Measurements from ENCODE around the gene FERMT3.
"Not testable (repeated sequence)": the region's sequence is repeated elsewhere in the genome, so short reads cannot be mapped to it uniquely, and the experiment has no call there.

The FERMT3 gene

DNA sequence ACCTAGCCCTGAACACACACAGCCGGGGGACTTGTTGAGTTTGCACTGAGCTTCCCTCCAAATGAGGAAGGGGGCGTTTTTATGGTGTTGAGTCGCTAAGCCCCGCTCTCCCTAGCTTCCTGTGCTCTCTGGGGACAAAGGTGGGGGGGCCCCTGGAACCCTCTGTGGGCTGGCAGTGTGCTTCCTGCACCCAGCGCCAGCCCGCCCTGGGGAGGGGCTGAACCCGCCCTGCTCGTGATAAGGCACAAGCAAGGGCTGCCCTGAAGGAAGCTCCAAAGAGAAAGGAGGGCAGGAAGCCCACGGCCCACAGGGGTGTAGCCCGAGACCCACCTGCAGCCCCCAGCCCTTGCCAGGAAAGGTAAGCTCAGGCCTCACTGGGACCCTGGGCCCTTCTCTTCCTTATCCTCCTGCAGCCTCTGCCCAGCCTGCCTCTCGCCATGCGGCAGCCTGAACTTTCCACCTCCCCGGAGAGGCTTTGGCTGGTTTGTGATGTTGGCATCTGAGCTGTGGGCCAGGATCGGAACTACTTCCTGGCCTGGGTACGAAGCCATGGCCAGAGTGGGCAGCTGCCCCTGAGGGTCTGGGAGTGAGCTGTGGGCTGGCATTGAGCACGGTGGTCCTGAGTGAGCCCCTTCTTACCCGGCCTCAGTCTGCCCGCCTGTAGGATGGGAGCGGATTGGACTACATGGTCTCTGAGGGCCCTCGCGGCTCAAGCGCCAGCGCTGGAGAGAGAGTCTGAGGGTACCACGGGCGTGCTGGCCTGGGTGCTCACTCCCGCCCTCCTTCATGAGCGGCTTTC, at the start of gene FERMT3:
Gene FERMT3, plus strand, starts transcription at position 265 of the 799 bp plus-strand sequence. CDS start 644 bp downstream, outside the sequence.
- DNase-seq = no peak

DNA sequence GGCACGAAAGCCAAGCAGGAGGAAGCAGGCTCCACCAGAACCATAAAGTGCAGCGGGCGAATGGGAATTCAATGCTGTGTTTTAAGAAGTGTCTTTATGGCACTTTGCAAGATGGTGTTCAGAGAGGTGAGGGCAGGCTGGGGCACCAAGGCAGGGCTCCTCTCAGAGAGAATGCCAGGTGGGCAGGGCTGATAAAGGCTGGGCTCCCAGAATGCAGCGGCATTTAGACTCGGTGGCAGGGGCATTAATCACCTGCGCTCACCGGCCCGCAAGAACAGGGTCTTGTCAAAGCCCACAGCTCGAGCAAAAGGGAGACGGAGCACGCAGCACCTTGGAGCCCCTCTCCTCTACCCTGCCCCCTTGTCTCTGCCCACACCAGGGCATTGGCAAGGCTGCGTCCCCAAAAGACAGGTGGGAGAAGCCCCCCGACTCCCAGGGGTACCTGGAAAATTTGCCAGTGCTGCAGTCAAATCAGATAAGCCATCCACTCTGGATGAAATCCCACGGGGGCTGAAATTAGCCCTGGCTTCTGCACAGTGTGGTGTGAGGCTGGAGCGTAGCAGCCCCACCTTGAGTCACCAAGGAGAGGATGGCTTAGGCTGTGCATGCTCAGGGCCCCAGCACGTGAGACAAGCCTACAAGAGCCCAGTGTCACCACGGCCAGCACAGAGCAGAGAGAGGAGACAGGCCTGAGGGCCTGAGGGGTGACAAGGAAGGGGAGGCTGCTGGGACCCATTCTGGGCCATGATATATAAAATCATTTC, 48.7 kb upstream of the FERMT3 start:
- no peak for DNase-seq

DNA sequence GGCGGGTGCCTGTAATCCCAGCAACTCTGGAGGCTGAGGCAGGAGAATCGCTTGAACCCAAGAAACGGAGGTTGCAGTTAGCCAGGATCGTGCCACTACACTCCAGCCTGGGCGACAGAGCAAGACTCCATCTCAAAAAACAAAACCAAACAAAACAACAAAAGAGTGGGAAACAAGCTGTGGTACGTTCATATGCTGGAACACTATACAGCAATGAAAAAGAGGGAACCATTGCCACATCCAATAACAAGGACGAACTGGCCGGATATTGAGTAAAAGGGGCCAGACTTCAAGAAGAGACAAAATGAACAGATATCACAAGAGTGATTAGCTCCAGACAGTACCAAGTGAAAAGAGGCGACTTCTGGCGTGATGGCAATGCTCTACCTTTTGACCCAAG, 45.5 kb upstream of the FERMT3 start:
- no peak for DNase-seq

DNA sequence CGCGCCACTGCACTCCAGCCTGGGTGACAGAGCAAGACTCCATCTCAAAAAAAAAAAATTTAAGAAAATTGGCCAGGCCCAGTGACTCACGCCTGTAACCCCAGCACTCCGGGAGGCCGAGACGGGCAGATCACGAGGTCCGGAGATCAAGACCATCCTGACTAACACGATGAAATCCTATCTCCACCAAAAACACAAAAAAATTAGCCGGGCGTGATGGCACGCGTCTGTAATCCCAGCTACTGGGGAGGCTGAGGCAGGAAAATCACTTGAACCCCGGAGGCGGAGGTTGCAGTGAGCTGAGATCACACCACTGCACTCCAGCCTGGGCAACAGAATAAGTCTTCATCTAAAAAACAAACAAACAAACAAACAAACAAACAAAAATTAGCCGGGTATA, 43.8 kb upstream of the FERMT3 start:
- DNase-seq = not testable (repeated sequence)

DNA sequence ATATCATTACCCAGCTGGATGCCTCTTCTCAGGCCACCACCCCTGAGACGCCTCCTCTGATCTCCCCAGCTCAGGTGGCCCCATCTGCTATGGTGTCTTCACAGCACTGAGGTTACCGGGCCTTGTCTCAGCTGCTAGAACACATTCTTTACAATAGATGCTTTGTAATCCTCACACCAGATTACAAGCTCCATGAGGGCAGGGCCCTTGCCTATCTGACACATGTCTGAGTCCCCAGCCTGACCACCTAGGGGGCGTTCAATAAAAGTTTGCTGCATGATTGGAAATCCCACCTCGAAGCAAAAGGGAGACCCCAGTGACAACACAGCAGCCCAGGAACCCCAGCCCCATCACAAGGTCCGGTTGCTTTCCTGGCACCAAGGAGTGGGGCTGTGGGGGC, 42.6 kb upstream of the FERMT3 start:
- DNase-seq = no peak

DNA sequence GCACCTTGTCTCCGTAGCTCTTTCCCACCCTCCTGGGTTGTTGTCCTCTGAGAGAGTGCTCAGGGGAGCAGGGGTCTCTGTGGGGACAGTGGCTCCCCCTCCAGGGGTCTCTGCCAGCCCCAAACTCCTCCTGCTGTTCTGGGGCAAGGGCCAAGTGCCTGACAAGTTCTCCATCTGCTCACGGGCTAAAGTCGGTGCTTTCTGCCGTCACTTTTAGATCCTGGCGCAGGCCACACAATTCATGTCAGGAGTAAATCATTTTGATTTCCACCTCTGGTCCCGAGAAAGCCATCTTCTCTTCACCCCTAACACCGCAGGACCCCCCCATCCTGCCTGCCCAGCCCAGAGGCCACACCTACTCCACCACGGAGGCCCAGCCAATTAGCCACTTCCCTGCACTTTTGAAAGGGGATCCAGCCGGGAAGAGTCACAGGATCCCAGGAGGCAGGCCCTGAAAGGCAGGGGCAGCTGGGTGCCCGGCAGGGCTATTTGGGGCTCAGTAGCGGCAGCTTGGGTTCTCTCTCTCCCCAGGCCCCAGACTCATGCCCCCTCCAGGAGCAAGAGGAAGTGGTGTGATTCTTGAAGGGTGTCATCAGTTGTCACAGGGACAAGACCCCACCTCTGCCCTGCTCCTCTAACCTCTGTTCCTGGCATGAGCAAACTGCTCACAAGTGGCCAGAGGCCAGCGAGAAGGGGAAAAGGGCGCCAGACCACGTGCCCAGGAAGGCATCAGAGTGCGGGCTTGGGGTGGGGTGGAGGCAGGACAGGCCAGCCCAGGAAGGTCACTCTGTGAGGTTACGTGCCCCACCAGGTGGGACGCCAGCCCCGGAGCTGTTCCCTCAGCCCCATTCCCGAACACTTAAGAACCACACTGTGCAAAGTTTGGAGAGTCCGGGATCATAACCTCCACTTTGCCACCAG, 41.9 kb upstream of the FERMT3 start:
- no peak for DNase-seq

DNA sequence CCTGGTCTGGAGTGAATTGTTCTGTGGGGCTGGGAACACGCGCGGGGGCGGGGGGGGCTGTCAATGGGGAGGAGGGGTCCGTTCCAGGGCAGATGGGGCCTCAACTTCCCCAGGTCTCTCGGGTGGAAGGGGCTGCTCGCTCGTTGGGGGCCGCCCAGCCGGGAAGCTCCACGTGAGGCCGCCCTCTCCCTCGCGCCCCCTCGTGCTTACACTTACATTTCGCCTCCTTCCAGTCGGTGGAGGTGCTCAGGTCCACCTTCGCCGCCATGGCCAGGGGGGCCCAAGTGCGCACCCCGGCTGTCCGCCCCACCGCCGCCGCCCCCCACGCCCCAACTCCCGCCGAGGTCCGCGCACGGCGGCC, 41.1 kb upstream of the FERMT3 start:
- DNase-seq = peak; percentile 34

DNA sequence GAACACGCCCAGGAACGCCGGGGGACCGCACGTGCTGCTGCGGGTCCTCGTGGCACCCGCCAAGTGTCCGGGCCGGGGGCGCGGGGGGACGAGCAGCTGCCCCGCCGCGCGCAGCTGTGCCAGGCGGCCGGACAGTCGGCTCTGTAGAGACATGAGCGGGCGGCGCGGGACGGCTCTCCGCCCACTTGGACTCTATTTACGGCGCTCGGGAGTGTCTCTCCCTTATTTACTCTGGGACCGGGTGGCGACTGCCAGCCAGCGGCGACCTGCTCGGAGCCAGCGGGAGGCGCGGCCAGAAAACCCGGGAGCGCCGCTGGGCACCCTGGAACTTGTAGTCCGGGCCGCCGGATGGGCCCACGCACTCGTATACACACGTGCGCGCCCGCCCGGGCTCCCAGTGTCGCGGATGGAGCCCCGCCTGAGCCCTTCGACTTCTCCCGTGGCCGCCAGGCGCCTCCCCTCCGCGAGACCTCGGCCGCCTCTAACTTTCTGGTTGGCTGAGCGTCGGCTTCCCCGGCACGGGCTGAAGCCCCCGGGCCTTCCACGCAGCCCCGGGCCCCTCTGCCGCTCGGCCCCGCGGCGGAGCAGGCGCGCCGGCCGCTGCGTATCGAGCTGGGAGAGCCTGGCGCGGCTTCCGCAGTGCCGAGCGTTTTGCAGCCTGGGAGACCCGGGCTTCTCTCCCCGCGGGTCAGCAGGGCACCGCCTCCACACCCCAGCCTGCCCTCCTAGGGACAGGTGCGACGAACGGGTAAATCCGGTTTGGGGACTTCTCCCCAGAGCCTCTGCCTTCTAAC, 40.5 kb upstream of the FERMT3 start, which contains the start of gene MACROD1:
Gene MACROD1, minus strand, starts transcription at position 272 of the 794 bp plus-strand sequence. Its CDS starts 119 bp downstream, at position 153.
- DNase-seq = peak; percentile 81

DNA sequence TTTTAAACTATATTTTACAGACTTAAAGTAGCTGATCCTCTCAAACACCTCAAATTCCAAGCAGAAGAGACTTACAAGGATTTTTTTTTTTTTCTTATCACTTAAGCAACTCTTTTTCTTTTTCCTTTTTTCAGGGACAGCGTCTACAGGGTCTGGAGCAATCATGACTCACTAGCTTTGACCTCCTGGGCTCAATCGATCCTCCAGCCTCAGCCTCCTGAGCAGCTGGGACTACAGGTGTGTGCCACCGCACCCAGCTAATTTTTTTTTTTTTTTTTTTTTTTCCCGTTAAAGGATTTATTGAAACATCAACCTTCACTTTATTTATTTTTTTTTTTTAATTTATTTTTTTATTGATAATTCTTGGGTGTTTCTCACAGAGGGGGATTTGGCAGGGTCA, 36.1 kb upstream of the FERMT3 start:
- no peak for DNase-seq

DNA sequence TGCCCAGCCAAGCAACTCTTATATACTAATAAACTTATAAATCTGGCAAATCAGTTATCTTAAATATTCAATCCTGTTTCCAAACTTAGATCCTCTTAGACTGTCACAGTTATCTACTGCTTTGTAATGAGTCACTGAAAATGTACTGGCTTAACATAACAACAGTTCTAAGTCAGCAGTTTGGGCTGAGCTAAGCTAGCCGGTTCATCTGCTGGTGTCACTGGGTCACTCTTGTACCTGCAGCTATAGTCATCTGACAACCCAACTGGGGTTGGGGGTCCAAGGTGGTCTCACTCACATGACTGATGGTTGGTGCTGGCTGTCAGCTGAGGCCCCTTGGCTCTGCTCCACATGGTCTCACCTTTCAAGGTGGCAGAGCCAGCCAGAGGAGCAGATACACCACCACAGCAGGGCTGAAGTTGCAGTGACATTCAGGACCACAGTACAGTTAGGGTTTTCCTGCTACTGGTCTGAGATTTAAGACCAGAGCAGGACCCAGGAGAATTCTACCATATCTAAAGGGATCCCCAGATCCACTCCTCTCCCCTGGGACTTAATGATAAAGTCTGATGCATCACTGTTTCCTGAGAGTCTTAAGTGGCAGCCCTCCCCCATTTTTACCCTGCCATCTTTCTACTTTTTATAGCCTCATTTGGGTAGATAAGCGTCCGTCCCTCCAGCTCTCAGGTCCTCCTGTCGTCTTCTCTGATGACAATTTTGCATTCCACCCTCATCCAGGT, 32.7 kb upstream of the FERMT3 start:
- no peak for DNase-seq

DNA sequence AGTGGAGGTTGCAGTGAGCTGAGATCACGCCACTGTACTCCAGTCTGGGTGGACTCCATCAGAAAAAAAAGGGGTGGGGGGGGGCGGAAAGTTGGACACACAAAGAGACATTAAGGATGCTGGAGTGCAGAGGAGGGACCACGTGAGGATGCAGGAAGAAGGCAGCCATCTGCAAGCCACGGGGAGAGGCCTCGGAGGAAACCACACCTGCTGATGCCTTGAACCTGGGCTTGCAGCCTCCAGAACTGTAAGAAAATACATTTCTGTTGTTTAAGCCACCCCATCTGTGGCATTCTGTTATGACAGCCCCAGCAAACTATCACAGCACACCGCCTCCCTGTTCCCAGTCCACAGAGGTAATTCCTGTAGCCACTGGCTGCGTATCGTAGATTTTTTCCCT, 29.8 kb upstream of the FERMT3 start:
- no peak for DNase-seq

DNA sequence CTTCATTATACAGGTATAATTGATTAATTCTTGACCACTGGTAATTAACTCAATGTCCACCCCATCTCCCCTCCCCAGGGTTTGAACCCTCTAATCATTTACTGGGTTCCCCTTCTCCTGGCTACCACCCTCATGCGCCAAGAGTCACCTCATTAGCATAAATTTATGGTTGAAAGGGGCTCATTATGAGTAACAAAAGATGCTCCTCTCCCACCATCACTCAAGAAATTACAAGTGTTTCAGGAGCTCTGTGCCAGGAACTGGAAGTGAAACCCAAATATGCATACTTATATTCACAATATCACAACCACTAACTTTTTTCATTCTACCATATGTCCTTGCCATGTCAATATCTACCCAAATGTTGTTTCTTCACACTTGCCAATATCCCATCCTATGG, 28.3 kb upstream of the FERMT3 start:
- no peak for DNase-seq

DNA sequence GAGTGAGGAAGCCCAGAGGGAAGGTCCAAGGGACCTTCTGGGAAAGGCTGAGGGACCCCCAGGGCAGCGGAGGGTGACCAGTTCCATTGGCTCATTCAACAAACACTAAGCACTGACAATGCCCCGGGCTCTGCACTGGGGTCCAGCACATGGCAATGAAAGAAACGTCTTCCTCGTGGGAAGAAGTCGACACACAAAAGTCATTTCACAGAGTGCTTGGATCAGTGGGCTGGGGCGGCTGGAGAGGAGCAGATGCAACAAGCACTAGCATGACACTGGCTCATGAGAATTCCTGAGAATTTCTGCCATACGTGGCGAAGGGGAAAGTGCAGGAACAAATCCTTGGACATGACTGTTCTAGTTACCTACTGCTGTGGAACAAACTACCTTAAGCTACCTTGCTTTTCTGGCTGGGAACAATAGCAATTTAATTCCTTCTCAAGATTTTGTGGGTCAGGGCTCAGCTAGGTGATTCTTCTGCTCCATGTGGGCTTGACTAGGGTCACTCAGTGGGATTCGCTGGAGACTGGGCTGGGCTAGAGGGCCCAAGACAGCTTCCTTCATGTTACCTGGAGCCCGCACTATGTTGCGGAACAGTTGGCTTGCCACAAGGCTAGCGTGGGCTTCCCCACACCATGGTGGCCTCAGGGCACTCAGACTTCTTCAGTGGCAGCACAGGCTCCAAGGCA, 27.4 kb upstream of the FERMT3 start:
- no peak for DNase-seq

DNA sequence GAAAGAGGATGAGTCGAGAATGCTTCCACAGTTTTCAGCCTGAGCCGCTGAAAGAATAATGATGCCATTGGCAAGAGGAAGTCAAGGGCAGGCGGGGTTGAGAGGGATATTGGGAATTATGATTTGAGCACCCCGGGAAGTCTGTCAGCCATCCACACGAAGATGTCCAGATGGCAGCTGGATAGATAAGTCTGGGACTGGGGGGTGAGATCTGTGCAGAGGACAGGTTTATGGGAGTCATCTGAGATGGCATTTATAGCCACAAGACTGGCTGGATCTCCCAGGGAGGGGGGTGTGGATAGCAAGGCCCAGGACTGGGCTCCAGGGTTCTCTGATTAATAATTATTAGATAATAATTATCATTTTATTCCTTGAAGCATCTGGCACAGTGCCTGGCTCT, 25.6 kb upstream of the FERMT3 start:
- no peak for DNase-seq

DNA sequence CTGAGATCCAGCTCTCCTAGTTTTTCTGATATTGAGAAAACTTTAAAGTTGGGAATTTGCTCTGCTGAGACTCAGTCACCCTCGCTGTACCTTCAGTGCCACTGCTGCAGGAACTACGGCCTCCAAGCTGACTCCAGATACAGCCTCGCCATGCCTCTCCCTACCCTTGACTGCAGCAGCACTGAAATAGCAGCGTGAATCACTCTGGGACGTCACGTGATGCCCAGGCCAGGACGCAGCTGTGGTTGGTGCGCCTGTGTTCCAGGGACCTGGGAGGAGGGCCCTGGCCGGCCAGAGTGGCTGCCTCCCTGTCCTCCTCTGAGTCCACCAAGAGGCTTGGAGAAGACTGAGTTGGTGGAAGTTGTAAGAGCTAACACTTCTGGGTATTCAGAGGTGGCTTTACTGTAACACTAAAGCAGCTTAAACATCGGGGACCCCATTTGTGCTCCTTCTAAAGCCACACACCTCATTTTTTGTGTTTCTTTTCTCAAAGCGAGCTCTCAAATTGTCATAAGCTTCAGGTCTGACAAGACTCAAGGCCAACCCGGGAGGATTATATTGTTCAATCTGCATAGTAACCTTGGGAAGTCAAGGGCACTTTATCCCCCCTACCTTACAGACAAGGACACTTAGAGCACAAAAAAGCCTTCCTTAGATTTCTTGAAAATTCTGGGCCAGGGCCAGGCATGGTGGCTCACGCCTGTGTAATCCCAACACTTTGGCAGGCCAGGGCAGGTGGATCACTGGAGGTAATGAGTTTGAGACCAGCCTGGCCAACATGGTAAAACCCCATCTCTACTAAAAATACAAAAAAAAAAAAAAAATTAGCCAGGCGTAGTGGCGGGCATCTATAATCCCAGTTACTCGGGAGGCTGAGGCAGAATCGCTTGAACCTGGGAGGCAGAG, 24.8 kb upstream of the FERMT3 start:
- peak; percentile 15 for DNase-seq

DNA sequence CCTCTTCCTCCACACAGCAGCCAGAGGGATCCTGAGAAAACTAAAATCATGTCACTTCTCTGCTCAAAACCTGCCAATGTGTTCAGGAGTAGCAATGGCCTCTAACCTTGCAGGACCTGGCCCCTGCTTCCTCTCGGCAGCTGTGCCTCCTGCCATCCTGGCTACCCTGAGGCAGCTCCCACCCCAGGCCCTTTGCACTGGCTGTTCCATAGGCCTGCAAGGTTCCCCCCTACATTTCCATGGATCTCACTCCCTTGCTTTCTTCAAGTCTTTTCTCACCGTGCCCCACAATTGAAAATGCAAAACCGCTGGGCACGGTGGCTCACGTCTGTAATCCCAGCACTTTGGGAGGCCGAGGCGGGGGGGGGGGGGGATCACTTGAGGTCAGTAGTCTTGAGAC, 22.6 kb upstream of the FERMT3 start:
- DNase-seq = no peak

DNA sequence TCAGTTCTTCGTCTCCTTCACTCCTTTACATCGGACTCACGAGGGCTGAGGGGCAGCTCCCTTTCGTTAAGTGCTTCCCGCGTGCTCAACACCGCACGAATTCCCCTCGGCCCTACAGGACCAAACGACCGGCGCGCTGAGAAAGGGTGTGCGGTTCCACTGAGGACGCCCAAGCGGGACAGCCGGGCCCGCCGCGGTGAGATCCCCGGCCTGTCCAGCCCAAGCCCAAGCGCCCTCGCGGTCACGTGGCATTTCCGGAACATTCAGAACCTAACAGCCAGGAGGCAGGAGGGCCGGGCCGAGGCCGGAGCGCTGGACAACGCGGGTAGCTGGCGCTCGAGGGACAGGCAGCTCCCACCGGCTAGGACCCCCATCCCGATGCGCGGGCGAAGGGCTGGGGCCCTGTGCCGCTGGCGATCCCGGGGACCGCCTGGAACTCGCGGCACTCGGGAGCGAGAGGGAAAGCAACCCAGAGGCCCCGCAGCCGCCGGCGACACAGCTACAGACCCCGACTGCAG, 21.3 kb upstream of the FERMT3 start:
- DNase-seq = peak; percentile 82

DNA sequence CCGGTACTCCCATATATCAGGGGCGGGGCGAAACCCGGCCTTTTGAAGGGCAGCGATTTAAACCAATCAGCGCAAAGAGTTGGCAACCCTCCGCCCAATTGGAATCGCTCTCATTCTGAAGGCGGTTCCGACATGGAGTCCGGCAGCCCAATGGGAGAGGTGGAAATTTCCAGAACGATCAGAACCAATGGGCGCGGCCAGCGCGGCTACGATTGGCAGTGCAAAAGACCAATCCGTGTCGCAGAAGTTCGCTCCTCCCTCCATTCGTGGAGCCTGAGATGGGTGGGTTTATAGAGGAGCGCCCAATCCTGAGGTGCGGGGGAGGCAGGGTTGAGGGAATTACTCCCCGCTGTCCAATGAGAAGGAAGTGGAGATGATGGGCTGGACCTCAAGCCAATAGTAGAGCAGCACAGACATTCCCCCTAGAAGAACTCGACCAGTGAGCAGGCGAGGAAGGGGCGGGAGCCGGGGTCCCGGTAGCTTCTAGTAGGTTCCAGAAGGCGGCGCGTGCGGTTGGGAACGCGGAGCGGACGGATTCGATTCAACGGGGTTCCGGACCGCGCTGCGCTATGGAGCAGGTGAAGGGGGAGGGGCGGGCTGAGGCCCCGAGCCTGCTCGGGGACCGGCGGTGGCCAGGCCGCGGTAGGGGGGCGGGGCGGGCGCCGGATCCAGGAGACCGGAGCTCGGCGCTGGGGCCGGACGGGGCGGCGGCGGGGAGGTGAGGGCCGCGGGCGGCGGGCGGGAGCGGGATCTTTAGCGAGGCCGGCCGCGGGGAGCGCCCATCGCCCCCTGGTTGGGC, 20.6 kb upstream of the FERMT3 start, which contains the start of gene STIP1:
Gene STIP1, plus strand, starts transcription at position 479 of the 799 bp plus-strand sequence. Its CDS starts 91 bp downstream, at position 570.
- peak; percentile 100 for DNase-seq
